Sigmoid colon (tissue), 7 donors: Measurements from ENCODE around the gene ZNHIT6. TPM values are rescaled to one million over a fixed set of nuclear protein-coding genes. Genes with fewer than 3 reads are reported as not detected.
"Not testable (repeated sequence)": the region's sequence is repeated elsewhere in the genome, so short reads cannot be mapped to it uniquely, and the experiment has no call there.

Experiments used
- DNase-seq: peaks from one replicate; pipeline ENCODE4 v3.0.0-alpha.2; 2019
- H3K27ac ChIP-seq, 4 donors: fragments of 200-600 bp; sonication (generic); one replicate each; pipeline ENCODE4 v1.5.1; 2016 to 2019; ENCODE audit warnings: mild to moderate bottlenecking in 1 of 4
- H3K27me3 ChIP-seq, 3 donors: fragments of 200-600 bp; sonication (generic); one replicate each; pipeline ENCODE4 v1.5.1; 2019; ENCODE audit warnings: mild to moderate bottlenecking in 1 of 3
- H3K36me3 ChIP-seq, 4 donors: fragments of 200-600 bp; sonication (generic); one replicate each; pipeline ENCODE4 v1.5.1; 2016 to 2019
- H3K4me1 ChIP-seq, 4 donors: fragments of 200-600 bp; sonication (generic); one replicate each; pipeline ENCODE4 v1.5.1; 2017 to 2019
- H3K4me3 ChIP-seq, 4 donors: fragments of 200-600 bp; sonication (generic); one replicate each; pipeline ENCODE4 v1.5.1; 2017 to 2019; ENCODE audit warnings: mild to moderate bottlenecking in 2 of 4, moderate library complexity in 1 of 4
- H3K9me3 ChIP-seq, 4 donors: fragments of 200-600 bp in 3 of 4; sonication (generic) in 3 of 4; one replicate each; pipeline versions ENCODE4 v1.5.1 to v1.6.1; 2013 to 2019
- CTCF ChIP-seq, 4 experiments: fragments of 450-650 bp in 3 of 4; fragments of 200-600 bp in 1 of 4; IDR thresholded peaks; one replicate each; pipeline ENCODE4 v1.5.1; 2016 to 2019; ENCODE audit warnings: antibody characterized with exemption in 4 of 4, mild to moderate bottlenecking in 3 of 4, moderate library complexity in 2 of 4
- EP300 ChIP-seq, 4 donors: sonication (generic); formaldehyde crosslinking; IDR thresholded peaks; one replicate each; pipeline ENCODE4 v1.6.1; 2017; ENCODE audit warnings: antibody characterized with exemption in 4 of 4
- POLR2A ChIP-seq, 2 donors: fragments of 450-650 bp; IDR thresholded peaks; one replicate each; pipeline ENCODE4 v1.6.1; 2016; ENCODE audit warnings: antibody characterized with exemption in 2 of 2, mild to moderate bottlenecking in 2 of 2, moderate library complexity in 2 of 2
- POLR2AphosphoS5 ChIP-seq, 4 donors: sonication (generic); formaldehyde crosslinking; IDR thresholded peaks; one replicate each; pipeline ENCODE4 v1.6.1; 2017; ENCODE audit warnings: antibody characterized with exemption in 4 of 4
- WGBS, 2 donors: extraction: QIAGEN DNeasy Blood & Tissue Kit; methylation state at CpG; one replicate each; pipeline ENCODE4 v1.1.7; 2013; 5-methylcytosine and 5-hydroxymethylcytosine counted together
- intact Hi-C: fragments of 100-400 bp; cut with DNase I; formaldehyde crosslinking; loops from one replicate; pipeline ENCODE4 v1.15.1; 2023
- polyA plus RNA-seq, 3 donors: library from polyadenylated mRNA; stranded (reverse); fragments of 200-250 nt; gene quantifications; one replicate each; pipeline ENCODE4 v1.2.3, GENCODE V29; 2013
- total RNA-seq, 4 donors: library from RNA; depleted of rRNA; stranded (reverse); fragments of >200 nt; gene quantifications; one replicate each; pipeline ENCODE4 v1.1.0, GENCODE V29; 2016
- donor health status: healthy with polysubstance abuse.
- donor health status: Bipolar disorder and iron deficiency.
- donor health status: healthy.

Gene ZNHIT6
- total and polyA plus RNA-seq, 7 donors = 3.9 to 20.0 (median 12.5) TPM

GRCh38 chr1:85743814-85744213 is 35.6 kb upstream of the ZNHIT6 start:
- Histone ChIP-seq H3K27me3 (no peaks in the 10 kb centered on the region), H3K27ac (no peak overlapping the region), H3K4me1 (peaks cover 0 to 11% (median 5%) of the 10 kb centered on the region in 4 donors), H3K9me3 (no peaks in the 10 kb centered on the region), H3K36me3 (no peaks in the 10 kb centered on the region), H3K4me3 (no peak overlapping the region)
- DNase-seq = no peak
- no peak for TF ChIP-seq POLR2A (IDR thresholded peaks at IDR 0.05)
- no peak for TF ChIP-seq POLR2AphosphoS5 (IDR thresholded peaks at IDR 0.05)
- no peak for TF ChIP-seq EP300 (IDR thresholded peaks at IDR 0.05)
- TF ChIP-seq CTCF (IDR thresholded peaks at IDR 0.05) = no peak
- intact Hi-C loops = no loop called here
- 85 to 90% methylated on average over 3 of the region's 3 CpGs for WGBS, 2 donors

GRCh38 chr1:85734931-85735330 is 26.7 kb upstream of the ZNHIT6 start:
- no peak overlapping the region for H3K27ac ChIP-seq
- no peak overlapping the region for H3K4me3 ChIP-seq
- no peak for DNase-seq
- no peaks in the 10 kb centered on the region for H3K4me1 ChIP-seq
- intact Hi-C loops = no loop called here
- H3K27me3 ChIP-seq = no peaks in the 10 kb centered on the region
- no peaks in the 10 kb centered on the region for H3K36me3 ChIP-seq
- WGBS, 2 donors = 31 to 62% methylated on average over 1 of the region's 1 CpG
- no peaks in the 10 kb centered on the region for H3K9me3 ChIP-seq
- TF ChIP-seq POLR2A (IDR thresholded peaks at IDR 0.05) (no peak), CTCF (IDR thresholded peaks at IDR 0.05) (no peak), POLR2AphosphoS5 (IDR thresholded peaks at IDR 0.05) (no peak), EP300 (IDR thresholded peaks at IDR 0.05) (no peak)

GRCh38 chr1:85718678-85719340 is 10.6 kb upstream of the ZNHIT6 start:
- no peaks in the 10 kb centered on the region for H3K4me1 ChIP-seq
- 91 to 95% methylated on average over 7 of the region's 7 CpGs for WGBS, 2 donors
- TF ChIP-seq POLR2A (IDR thresholded peaks at IDR 0.05) = no peak
- no peak for TF ChIP-seq EP300 (IDR thresholded peaks at IDR 0.05)
- no peak for TF ChIP-seq POLR2AphosphoS5 (IDR thresholded peaks at IDR 0.05)
- TF ChIP-seq CTCF (IDR thresholded peaks at IDR 0.05) = no peak
- no peaks in the 10 kb centered on the region for H3K36me3 ChIP-seq
- no peak for DNase-seq
- no peak overlapping the region for H3K4me3 ChIP-seq
- intact Hi-C loops = no loop called here
- no peak overlapping the region for H3K27ac ChIP-seq
- H3K9me3 ChIP-seq = peaks cover 0 to 4% (median 2%) of the 10 kb centered on the region in 4 donors
- H3K27me3 ChIP-seq = no peaks in the 10 kb centered on the region

- H3K9me3 ChIP-seq, H3K27me3 ChIP-seq, H3K36me3 ChIP-seq, H3K27ac ChIP-seq, H3K4me1 ChIP-seq, DNase-seq, H3K4me3 ChIP-seq, intact Hi-C loops: not testable (repeated sequence)
- WGBS, 2 donors = 88 to 90% methylated on average over 14 of the region's 14 CpGs
Observed at GRCh38 chr1:85714418-85715114, 6.3 kb upstream of the ZNHIT6 start.

- Histone ChIP-seq H3K27ac (peak overlapping the region; percentile 78 to 86 (median 82)), H3K4me1 (peaks cover 0 to 22% (median 16%) of the 10 kb centered on the region in 4 donors), H3K27me3 (no peaks in the 10 kb centered on the region), H3K9me3 (no peaks in the 10 kb centered on the region), H3K4me3 (peak overlapping the region; percentile 62 to 74 (median 70)), H3K36me3 (peaks cover 0 to 23% (median 6%) of the 10 kb centered on the region in 4 donors)
- DNase-seq = no peak
- TF ChIP-seq POLR2AphosphoS5 (IDR thresholded peaks at IDR 0.05) (no peak), CTCF (IDR thresholded peaks at IDR 0.05) (no peak), EP300 (IDR thresholded peaks at IDR 0.05) (no peak), POLR2A (IDR thresholded peaks at IDR 0.05) (no peak)
- 20 to 71% methylated on average over 6 of the region's 6 CpGs for WGBS, 2 donors
- intact Hi-C loops = loop anchor here (5.0 to 10.0 kb wide), 2 partner anchors 402 to 646 kb away; no protein-coding TSS in a partner anchor
Observed at GRCh38 chr1:85708829-85709227, 595 bp upstream of the ZNHIT6 start.
